ENCODE measurements around the gene NGFR.

Gene NGFR

GRCh38 chr17:49557312-49558024, 62.4 kb downstream of the NGFR start:
- Histone ChIP-seq H3K9me2 (replicated peaks; ENCODE audit: insufficient read depth, low read length) (no peaks in the 10 kb centered on the region), H2AFZ (ENCODE audit: low read depth, low read length, severe bottlenecking) (no peak overlapping the region), H3K9me3 (ENCODE audit: insufficient read depth, low read length) (no peaks in the 10 kb centered on the region), H3K27me3 (ENCODE audit: low read length) (no peaks in the 10 kb centered on the region), H3K27ac (ENCODE audit: low read depth, low read length) (no peak overlapping the region), H3K79me2 (ENCODE audit: insufficient read depth, low read length) (no peaks in the 10 kb centered on the region), H3K9ac (ENCODE audit: low read length) (no peak overlapping the region), H3K4me2 (ENCODE audit: low read depth, low read length, poor library complexity, severe bottlenecking) (no peak overlapping the region), H3F3A (ENCODE audit: insufficient read depth) (no peaks in the 10 kb centered on the region), H3K36me3 (ENCODE audit: low read length) (no peaks in the 10 kb centered on the region), H3K4me3 (ENCODE audit: insufficient read depth, low read length, poor library complexity, severe bottlenecking) (no peak overlapping the region), H4K20me1 (ENCODE audit: low read depth, low read length) (no peaks in the 10 kb centered on the region)
- TF ChIP-seq CTCF (IDR thresholded peaks at IDR 0.05; ENCODE audit: insufficient read depth, low read length, poor library complexity, severe bottlenecking) (peak; percentile 69), EZH2phosphoT487 (conservative IDR thresholded peaks at IDR 0.05; ENCODE audit: low read length) (no peak)
